ENCODE data around the gene CEP152. TPM values are rescaled to one million over a fixed set of nuclear protein-coding genes. Genes with fewer than 3 reads are reported as not detected.

The CEP152 gene
- total and polyA plus RNA-seq, 4 donors, result 0.30 to 9.7 (median 3.5) TPM

GRCh38 chr15:48833526-48834239 lies 22.8 kb upstream of the CEP152 start:
- H3K9ac ChIP-seq (ENCODE audit: low read depth in 1 of 2, low read length in 2 of 2), result no peak overlapping the region
- H3K9me3 ChIP-seq (ENCODE audit: control insufficient read depth in 4 of 4, low read length in 3 of 4), result peaks cover 0 to 2% (median 1%) of the 10 kb centered on the region in 4 donors
- H3K27ac ChIP-seq (ENCODE audit: low read depth in 1 of 2, low read length in 2 of 2), result no peak overlapping the region
- no peak for DNase-seq (ENCODE audit: low spot score)
- H3K4me3 ChIP-seq (ENCODE audit: low read depth in 1 of 3, low read length in 3 of 3), result no peak overlapping the region
- H3K27me3 ChIP-seq (ENCODE audit: control insufficient read depth in 4 of 4, insufficient read depth in 4 of 4, low read length in 3 of 4), result no peaks in the 10 kb centered on the region
- TF ChIP-seq RXRA (IDR thresholded peaks at IDR 0.05), result no peak
- TF ChIP-seq FOXA1 (IDR thresholded peaks at IDR 0.05), result no peak
- TF ChIP-seq NR2F2 (IDR thresholded peaks at IDR 0.05), result no peak
- no peak for TF ChIP-seq EGR1 (IDR thresholded peaks at IDR 0.05; ENCODE audit: low read depth in 2 of 2)
- TF ChIP-seq, protein P1, sequence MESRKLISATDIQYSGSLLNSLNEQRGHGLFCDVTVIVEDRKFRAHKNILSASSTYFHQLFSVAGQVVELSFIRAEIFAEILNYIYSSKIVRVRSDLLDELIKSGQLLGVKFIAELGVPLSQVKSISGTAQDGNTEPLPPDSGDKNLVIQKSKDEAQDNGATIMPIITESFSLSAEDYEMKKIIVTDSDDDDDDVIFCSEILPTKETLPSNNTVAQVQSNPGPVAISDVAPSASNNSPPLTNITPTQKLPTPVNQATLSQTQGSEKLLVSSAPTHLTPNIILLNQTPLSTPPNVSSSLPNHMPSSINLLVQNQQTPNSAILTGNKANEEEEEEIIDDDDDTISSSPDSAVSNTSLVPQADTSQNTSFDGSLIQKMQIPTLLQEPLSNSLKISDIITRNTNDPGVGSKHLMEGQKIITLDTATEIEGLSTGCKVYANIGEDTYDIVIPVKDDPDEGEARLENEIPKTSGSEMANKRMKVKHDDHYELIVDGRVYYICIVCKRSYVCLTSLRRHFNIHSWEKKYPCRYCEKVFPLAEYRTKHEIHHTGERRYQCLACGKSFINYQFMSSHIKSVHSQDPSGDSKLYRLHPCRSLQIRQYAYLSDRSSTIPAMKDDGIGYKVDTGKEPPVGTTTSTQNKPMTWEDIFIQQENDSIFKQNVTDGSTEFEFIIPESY (IDR thresholded peaks at IDR 0.05), result no peak
- no peak for TF ChIP-seq HNF4A (conservative IDR thresholded peaks at IDR 0.05)
- TF ChIP-seq, protein P2, sequence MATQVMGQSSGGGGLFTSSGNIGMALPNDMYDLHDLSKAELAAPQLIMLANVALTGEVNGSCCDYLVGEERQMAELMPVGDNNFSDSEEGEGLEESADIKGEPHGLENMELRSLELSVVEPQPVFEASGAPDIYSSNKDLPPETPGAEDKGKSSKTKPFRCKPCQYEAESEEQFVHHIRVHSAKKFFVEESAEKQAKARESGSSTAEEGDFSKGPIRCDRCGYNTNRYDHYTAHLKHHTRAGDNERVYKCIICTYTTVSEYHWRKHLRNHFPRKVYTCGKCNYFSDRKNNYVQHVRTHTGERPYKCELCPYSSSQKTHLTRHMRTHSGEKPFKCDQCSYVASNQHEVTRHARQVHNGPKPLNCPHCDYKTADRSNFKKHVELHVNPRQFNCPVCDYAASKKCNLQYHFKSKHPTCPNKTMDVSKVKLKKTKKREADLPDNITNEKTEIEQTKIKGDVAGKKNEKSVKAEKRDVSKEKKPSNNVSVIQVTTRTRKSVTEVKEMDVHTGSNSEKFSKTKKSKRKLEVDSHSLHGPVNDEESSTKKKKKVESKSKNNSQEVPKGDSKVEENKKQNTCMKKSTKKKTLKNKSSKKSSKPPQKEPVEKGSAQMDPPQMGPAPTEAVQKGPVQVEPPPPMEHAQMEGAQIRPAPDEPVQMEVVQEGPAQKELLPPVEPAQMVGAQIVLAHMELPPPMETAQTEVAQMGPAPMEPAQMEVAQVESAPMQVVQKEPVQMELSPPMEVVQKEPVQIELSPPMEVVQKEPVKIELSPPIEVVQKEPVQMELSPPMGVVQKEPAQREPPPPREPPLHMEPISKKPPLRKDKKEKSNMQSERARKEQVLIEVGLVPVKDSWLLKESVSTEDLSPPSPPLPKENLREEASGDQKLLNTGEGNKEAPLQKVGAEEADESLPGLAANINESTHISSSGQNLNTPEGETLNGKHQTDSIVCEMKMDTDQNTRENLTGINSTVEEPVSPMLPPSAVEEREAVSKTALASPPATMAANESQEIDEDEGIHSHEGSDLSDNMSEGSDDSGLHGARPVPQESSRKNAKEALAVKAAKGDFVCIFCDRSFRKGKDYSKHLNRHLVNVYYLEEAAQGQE (IDR thresholded peaks at IDR 0.05), result no peak
- no peak for TF ChIP-seq RAD21 (IDR thresholded peaks at IDR 0.05)
- no peak for TF ChIP-seq HNF4G (IDR thresholded peaks at IDR 0.05)
- no peaks in the 10 kb centered on the region for H3K36me3 ChIP-seq (ENCODE audit: control insufficient read depth in 4 of 4, insufficient read depth in 3 of 4, low read depth in 1 of 4, low read length in 3 of 4)
- H3K4me1 ChIP-seq (ENCODE audit: control insufficient read depth in 4 of 4, insufficient read depth in 4 of 4, low read length in 3 of 4), result no peaks in the 10 kb centered on the region

- DNase-seq (ENCODE audit: low spot score), result no peak
- Histone ChIP-seq H3K4me3 (ENCODE audit: low read depth in 1 of 3, low read length in 3 of 3) (no peak overlapping the region), H3K9me3 (ENCODE audit: control insufficient read depth in 4 of 4, low read length in 3 of 4) (peaks cover 0 to 2% (median 1%) of the 10 kb centered on the region in 4 donors), H3K36me3 (ENCODE audit: control insufficient read depth in 4 of 4, insufficient read depth in 3 of 4, low read depth in 1 of 4, low read length in 3 of 4) (no peaks in the 10 kb centered on the region), H3K9ac (ENCODE audit: low read depth in 1 of 2, low read length in 2 of 2) (no peak overlapping the region), H3K27me3 (ENCODE audit: control insufficient read depth in 4 of 4, insufficient read depth in 4 of 4, low read length in 3 of 4) (no peaks in the 10 kb centered on the region), H3K4me1 (ENCODE audit: control insufficient read depth in 4 of 4, insufficient read depth in 4 of 4, low read length in 3 of 4) (no peaks in the 10 kb centered on the region), H3K27ac (ENCODE audit: low read depth in 1 of 2, low read length in 2 of 2) (no peak overlapping the region)
- TF ChIP-seq MAX (IDR thresholded peaks at IDR 0.05), result no peak
- no peak for TF ChIP-seq JUND (IDR thresholded peaks at IDR 0.05)
- TF ChIP-seq, protein P1 (IDR thresholded peaks at IDR 0.05), result no peak
- no peak for TF ChIP-seq TAF1 (conservative IDR thresholded peaks at IDR 0.05)
- TF ChIP-seq GABPA (IDR thresholded peaks at IDR 0.05 in 1 of 2, conservative IDR thresholded peaks at IDR 0.05 in 1 of 2), result no peak
- no peak for TF ChIP-seq FOXA2 (IDR thresholded peaks at IDR 0.05)
- TF ChIP-seq HNF4G (IDR thresholded peaks at IDR 0.05), result no peak
- TF ChIP-seq EGR1 (IDR thresholded peaks at IDR 0.05; ENCODE audit: low read depth in 2 of 2), result no peak
- no peak for TF ChIP-seq HNF4A (conservative IDR thresholded peaks at IDR 0.05)
- TF ChIP-seq YY1 (IDR thresholded peaks at IDR 0.05), result no peak
- TF ChIP-seq FOXA1 (IDR thresholded peaks at IDR 0.05), result no peak
- no peak for TF ChIP-seq SP1 (IDR thresholded peaks at IDR 0.05)
- no peak for TF ChIP-seq RAD21 (IDR thresholded peaks at IDR 0.05)
- no peak for TF ChIP-seq ATF3 (IDR thresholded peaks at IDR 0.05)
- no peak for TF ChIP-seq NR2F2 (IDR thresholded peaks at IDR 0.05)
- TF ChIP-seq, protein P2 (IDR thresholded peaks at IDR 0.05), result no peak
- TF ChIP-seq, protein P3, sequence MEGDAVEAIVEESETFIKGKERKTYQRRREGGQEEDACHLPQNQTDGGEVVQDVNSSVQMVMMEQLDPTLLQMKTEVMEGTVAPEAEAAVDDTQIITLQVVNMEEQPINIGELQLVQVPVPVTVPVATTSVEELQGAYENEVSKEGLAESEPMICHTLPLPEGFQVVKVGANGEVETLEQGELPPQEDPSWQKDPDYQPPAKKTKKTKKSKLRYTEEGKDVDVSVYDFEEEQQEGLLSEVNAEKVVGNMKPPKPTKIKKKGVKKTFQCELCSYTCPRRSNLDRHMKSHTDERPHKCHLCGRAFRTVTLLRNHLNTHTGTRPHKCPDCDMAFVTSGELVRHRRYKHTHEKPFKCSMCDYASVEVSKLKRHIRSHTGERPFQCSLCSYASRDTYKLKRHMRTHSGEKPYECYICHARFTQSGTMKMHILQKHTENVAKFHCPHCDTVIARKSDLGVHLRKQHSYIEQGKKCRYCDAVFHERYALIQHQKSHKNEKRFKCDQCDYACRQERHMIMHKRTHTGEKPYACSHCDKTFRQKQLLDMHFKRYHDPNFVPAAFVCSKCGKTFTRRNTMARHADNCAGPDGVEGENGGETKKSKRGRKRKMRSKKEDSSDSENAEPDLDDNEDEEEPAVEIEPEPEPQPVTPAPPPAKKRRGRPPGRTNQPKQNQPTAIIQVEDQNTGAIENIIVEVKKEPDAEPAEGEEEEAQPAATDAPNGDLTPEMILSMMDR (IDR thresholded peaks at IDR 0.05; ENCODE audit: low read depth, low read length, missing input control), result no peak
Observed at GRCh38 chr15:48832648-48833047, 21.8 kb upstream of the CEP152 start.
